Head of caudate nucleus (tissue), 42 donors: ENCODE results near the gene BFSP1.

ENCODE experiments used
- DNase-seq, 42 donors: peaks; one replicate each; pipeline versions ENCODE4 v3.0.0 to v3.0.0-alpha.2; 2020 to 2021; ENCODE audit warnings: mixed read lengths in 7 of 42
- intact Hi-C: fragments of 100-400 bp; cut with DNase I; formaldehyde crosslinking; loops from one replicate; pipeline ENCODE4 v1.15.0; 2022

BFSP1 gene

DNA sequence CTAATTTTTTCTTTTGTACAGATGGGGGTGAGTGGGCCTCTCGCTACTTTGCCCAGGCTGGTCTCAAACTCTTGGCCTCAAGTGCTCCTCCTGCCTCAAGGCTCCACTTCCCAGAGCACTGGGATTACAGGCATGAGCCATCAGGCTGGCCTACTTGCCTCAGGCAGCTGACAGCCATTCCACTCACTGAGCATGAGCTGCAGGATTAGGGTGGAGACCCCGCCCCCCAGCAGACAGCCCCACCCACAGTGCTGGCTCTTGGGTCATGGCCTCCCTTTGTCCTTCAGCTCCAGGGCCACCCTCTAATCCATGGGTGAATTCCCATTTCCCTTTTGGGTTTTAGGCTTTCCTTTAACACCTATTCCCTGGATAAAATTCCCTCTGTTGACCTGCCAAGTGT, 82.1 kb downstream of the BFSP1 start:
- intact Hi-C loops = no loop called here
- DNase-seq = no peak

- no peak for DNase-seq
- intact Hi-C loops = no loop called here
Measured at GRCh38 chr20:17448071-17448470, 83.1 kb downstream of the BFSP1 start.

- intact Hi-C loops = no loop called here
- no peak for DNase-seq
Measured at GRCh38 chr20:17446171-17446570, 85.0 kb downstream of the BFSP1 start.

DNA sequence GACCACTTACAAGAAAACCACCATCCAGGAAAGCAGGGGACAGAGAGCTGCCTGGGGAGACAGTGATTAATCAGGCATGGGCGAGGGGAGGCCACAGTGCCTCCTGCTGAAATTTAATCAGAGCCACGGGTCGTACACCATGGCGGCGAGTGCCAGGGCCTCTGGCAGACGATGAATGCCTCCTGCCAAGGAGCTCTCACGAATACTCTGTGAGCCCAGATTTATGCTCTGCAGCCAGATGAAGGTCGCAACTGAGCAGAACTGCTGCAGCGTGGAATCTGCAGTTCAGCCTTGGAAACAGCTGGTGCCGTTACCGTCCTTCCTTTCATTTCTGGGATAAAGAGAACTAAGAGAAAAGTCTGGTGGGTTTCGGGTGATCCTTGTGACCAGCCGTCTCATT, 85.6 kb downstream of the BFSP1 start:
- intact Hi-C loops = no loop called here
- DNase-seq = no peak

- intact Hi-C loops = no loop called here
- DNase-seq = no peak
Measured at GRCh38 chr20:17444091-17444490, 87.1 kb downstream of the BFSP1 start.
